Lower lobe of right lung (tissue), 2 donors: Measurements from ENCODE around the gene CRADD. TPM values are rescaled to one million over a fixed set of nuclear protein-coding genes. Genes with fewer than 3 reads are reported as not detected.

ENCODE experiments used
- ATAC-seq, 2 donors: fragments of 200-7000 bp; cut with Tn5 transposase; one replicate each; pipeline ENCODE4 v1.9.1; 2020 to 2022; ENCODE audit warnings: mild to moderate bottlenecking in 2 of 2, moderate library complexity in 2 of 2
- DNase-seq: peaks from one replicate; pipeline ENCODE4 v3.0.0-alpha.2; 2020
- H3K27ac ChIP-seq: fragments of 200-600 bp; one replicate; pipeline ENCODE4 v1.8.0; 2022
- H3K27me3 ChIP-seq: fragments of 200-600 bp; one replicate; pipeline ENCODE4 v1.8.0; 2022; ENCODE audit warnings: low read depth
- H3K36me3 ChIP-seq: fragments of 200-600 bp; one replicate; pipeline ENCODE4 v1.8.0; 2022; ENCODE audit warnings: mild to moderate bottlenecking
- H3K4me1 ChIP-seq: fragments of 200-600 bp; one replicate; pipeline ENCODE4 v1.8.0; 2022
- H3K4me3 ChIP-seq: fragments of 200-600 bp; one replicate; pipeline ENCODE4 v1.8.0; 2022; ENCODE audit warnings: mild to moderate bottlenecking
- H3K9me3 ChIP-seq: fragments of 200-600 bp; one replicate; pipeline ENCODE4 v1.8.0; 2022
- intact Hi-C: fragments of 100-400 bp; cut with DNase I; formaldehyde crosslinking; loops from one replicate; pipeline ENCODE4 v1.11.0; 2022
- total RNA-seq: library from RNA; stranded (reverse); fragmentation: NEBNext Ultra II Directional; extraction: Animal tissue kit (Norgen Biotek cat#: 25700); gene quantifications from one replicate; pipeline ENCODE4 v1.2.1, GENCODE V29; 2021
- TF ChIP-seq, protein P1 (sequence below): fragments of 200-600 bp; IDR thresholded peaks from one replicate; pipeline ENCODE4 v1.8.0; 2022; ENCODE audit warnings: antibody characterized with exemption, mild to moderate bottlenecking
- donor health status: DM: no; HTN: yes; CAD: no; lungs with severe emphysema.

CRADD gene
- total RNA-seq, 1 donor from 2014 or later: 16.5 TPM

DNA sequence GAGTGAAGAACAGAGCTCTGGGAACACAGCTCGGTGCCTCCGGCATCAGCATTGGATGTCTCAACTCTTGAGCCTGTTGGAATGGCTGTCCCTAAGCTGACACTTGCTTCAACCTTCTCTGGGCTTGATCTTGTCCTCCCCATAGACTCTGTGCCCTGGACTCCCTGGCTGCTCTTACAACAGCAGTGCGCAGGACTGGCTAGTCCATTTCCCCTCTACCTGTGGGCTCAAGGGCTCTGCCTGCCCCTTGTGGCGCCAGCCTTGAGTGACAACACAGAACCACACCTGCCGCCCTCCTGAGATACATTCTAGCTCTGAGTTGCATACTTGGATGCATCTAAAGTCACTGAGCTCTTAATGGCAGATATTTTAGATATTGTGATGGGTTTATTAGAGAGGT, 6.2 kb downstream of the CRADD start:
- Histone ChIP-seq H3K27ac (no peak overlapping the region), H3K9me3 (no peaks in the 10 kb centered on the region), H3K4me3 (no peak overlapping the region), H3K4me1 (peaks cover 6% of the 10 kb centered on the region), H3K27me3 (no peaks in the 10 kb centered on the region), H3K36me3 (no peaks in the 10 kb centered on the region)
- intact Hi-C loops: no loop called here
- DNase-seq: no peak
- no peak for ATAC-seq
- TF ChIP-seq, protein P1, sequence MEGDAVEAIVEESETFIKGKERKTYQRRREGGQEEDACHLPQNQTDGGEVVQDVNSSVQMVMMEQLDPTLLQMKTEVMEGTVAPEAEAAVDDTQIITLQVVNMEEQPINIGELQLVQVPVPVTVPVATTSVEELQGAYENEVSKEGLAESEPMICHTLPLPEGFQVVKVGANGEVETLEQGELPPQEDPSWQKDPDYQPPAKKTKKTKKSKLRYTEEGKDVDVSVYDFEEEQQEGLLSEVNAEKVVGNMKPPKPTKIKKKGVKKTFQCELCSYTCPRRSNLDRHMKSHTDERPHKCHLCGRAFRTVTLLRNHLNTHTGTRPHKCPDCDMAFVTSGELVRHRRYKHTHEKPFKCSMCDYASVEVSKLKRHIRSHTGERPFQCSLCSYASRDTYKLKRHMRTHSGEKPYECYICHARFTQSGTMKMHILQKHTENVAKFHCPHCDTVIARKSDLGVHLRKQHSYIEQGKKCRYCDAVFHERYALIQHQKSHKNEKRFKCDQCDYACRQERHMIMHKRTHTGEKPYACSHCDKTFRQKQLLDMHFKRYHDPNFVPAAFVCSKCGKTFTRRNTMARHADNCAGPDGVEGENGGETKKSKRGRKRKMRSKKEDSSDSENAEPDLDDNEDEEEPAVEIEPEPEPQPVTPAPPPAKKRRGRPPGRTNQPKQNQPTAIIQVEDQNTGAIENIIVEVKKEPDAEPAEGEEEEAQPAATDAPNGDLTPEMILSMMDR: no peak

DNA sequence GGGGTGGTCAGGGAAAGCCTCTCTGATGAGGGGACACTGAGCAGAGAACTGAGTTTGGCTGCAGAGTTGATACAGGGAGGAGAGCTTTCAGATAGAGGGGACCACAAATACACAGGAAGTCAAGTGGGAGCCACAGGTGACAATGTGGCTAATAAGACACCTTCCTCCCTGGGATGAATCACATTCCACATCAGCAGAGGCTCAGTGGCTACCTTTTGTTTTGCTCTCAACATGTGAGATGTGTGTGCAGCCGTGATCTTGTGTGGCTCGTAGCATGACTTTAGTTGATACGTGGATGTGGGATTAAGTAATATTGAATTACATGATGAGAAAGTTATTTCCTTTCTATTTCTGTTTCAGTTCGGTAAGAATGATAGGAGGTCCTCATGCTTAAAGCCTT, 7.5 kb downstream of the CRADD start:
- Histone ChIP-seq H3K4me1 (no peaks in the 10 kb centered on the region), H3K9me3 (no peaks in the 10 kb centered on the region), H3K27ac (no peak overlapping the region), H3K36me3 (no peaks in the 10 kb centered on the region), H3K27me3 (no peaks in the 10 kb centered on the region), H3K4me3 (no peak overlapping the region)
- DNase-seq: no peak
- TF ChIP-seq, protein P1: no peak
- no peak for ATAC-seq
- intact Hi-C loops: no loop called here

DNA sequence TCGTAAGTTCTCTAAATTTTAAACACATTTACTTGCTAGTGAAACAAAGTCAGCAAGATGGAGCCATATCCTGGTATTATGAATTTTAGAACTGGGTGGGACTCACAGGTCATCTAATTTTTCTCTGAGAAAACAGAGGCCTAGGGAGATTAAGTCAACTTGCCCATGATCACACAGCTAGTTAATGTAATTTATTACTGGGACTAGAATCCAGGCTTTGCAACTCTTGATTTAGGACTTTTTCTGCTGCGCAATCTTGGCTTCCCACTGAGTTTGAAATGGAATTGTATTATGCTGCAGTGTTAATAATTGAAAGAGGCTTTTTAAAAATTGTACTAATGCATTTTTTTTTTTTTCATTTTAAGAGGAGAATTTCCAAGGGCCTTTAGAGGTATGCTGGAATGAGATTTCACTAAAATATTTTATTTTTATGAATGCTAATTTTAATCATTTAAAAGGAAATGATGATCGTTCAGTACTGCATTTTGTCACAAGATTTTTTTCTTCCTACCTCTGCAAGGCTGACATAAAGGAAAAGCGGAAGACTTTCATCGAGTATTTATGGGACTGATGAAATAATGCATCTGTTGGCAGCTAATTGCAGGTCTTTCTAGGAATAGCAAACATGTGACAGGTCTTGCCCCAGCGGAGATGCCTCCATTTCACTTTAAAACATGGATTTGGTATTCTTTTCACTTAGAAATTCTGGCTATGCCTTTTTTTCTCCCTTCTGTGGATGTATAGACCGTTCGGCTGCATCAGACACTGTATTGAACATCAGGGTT, 9.6 kb downstream of the CRADD start:
- ATAC-seq (no peak), DNase-seq (no peak)
- Histone ChIP-seq H3K4me3 (no peak overlapping the region), H3K4me1 (no peaks in the 10 kb centered on the region), H3K27me3 (no peaks in the 10 kb centered on the region), H3K36me3 (no peaks in the 10 kb centered on the region), H3K27ac (no peak overlapping the region), H3K9me3 (no peaks in the 10 kb centered on the region)
- intact Hi-C loops: no loop called here
- TF ChIP-seq, protein P1: no peak

DNA sequence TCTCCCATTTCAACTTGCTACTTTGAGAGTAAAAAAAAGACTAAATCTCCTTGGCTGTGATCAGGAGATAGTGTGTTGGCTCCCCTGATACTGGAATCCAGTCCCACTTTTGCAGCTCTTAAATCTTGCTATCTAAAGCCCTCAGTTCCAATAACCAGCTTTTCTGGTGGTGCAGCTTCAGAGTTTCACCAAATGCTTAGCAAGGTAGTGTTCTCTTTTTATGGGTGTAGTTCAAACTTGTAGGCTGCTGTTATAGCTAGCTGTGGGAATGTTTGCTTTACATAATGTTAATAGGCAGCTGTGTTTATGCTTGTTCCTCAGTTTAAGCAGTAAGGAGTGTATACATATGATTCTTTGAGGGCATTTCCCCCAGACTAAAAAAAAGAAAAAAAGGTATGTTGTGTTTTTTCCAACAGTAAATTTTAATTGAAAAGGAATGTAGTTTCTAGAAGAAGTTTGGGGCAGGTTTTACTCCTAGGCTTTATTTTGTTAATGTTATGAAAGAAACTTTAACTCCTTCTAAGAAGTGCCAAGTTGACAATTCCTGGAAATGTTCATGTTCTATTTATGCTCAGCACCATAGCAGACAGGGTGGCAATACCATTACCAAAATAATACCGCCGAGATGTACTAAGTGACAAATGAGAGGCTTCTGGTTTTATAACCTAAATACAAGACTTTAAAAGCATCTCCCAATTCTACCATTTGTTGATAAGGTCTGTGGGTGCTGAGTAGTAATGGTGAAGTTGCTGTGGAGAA, 12.1 kb downstream of the CRADD start:
- ATAC-seq (no peak), DNase-seq (no peak)
- TF ChIP-seq, protein P1: no peak
- Histone ChIP-seq H3K27ac (no peak overlapping the region), H3K4me3 (no peak overlapping the region), H3K36me3 (no peaks in the 10 kb centered on the region), H3K4me1 (no peaks in the 10 kb centered on the region), H3K9me3 (no peaks in the 10 kb centered on the region), H3K27me3 (no peaks in the 10 kb centered on the region)
- intact Hi-C loops: no loop called here

DNA sequence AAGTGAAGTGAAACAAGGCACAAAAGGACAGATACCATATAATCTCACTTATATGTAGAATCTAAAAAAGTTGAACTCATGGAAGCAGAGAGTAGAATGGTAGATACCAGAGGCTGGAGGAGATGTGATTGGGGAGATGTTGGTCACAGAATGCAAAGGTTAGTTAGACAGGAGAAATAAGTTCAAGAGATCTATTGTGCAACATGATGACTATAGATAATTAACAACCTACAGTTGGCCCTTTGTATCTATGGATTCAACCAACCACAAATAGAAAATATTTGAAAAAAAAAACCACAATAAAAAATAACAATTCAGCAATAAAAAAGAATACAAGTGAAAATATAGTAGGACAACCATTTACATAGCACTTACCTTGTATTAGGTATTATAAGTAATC, 19.3 kb downstream of the CRADD start:
- intact Hi-C loops: no loop called here
- Histone ChIP-seq H3K27me3 (no peaks in the 10 kb centered on the region), H3K9me3 (no peaks in the 10 kb centered on the region), H3K27ac (no peak overlapping the region), H3K36me3 (no peaks in the 10 kb centered on the region), H3K4me3 (no peak overlapping the region), H3K4me1 (peaks cover 5% of the 10 kb centered on the region)
- ATAC-seq (no peak), DNase-seq (no peak)
- TF ChIP-seq, protein P1: no peak
